Mammary epithelial cell (primary cell): ENCODE measurements around the gene VAV3.

Experiments used
- EZH2 ChIP-seq: IDR thresholded peaks from 2 replicates; pipeline ENCODE4 v1.6.1; 2012; ENCODE audit warnings: low read length, inconsistent platforms, borderline replicate concordance
- TF ChIP-seq, protein P1 (sequence below), 2 donors: IDR thresholded peaks in 1 of 2; conservative IDR thresholded peaks in 1 of 2; 2 replicates each; pipeline ENCODE4 v1.5.1; 2011 to 2012; ENCODE audit warnings: inconsistent platforms in 2 of 2, low read length in 2 of 2, mild to moderate bottlenecking in 2 of 2, control low read depth in 1 of 2, low read depth in 1 of 2; ENCODE audit not compliant: insufficient read depth in 1 of 2; ENCODE audit errors: extremely low read depth in 1 of 2

DNA sequence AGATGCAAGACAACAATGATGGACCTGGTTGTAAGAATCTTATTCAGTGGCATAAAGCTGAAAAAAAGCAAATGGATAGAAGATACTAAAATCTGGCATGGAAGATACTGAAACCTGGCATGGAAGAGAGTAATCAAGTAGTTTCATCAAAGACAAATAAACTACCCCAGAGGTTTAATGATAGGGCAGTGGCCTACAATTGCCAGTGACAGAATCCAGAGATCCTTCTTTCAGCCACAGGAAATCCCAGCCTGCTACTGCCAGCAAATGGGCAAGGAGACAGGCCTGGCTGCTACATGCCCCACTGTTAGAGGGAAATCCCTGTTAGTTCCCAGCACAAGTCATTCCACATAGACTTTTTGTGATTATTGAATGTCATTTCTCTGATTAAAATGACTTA lies 409.4 kb downstream of the VAV3 start:
- no peak for TF ChIP-seq EZH2
- TF ChIP-seq, protein P1, sequence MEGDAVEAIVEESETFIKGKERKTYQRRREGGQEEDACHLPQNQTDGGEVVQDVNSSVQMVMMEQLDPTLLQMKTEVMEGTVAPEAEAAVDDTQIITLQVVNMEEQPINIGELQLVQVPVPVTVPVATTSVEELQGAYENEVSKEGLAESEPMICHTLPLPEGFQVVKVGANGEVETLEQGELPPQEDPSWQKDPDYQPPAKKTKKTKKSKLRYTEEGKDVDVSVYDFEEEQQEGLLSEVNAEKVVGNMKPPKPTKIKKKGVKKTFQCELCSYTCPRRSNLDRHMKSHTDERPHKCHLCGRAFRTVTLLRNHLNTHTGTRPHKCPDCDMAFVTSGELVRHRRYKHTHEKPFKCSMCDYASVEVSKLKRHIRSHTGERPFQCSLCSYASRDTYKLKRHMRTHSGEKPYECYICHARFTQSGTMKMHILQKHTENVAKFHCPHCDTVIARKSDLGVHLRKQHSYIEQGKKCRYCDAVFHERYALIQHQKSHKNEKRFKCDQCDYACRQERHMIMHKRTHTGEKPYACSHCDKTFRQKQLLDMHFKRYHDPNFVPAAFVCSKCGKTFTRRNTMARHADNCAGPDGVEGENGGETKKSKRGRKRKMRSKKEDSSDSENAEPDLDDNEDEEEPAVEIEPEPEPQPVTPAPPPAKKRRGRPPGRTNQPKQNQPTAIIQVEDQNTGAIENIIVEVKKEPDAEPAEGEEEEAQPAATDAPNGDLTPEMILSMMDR (conservative IDR thresholded peaks at IDR 0.05 in 1 of 2, IDR thresholded peaks at IDR 0.05 in 1 of 2; ENCODE audit: extremely low read depth in 1 of 2, insufficient read depth in 1 of 2, low read depth in 1 of 2, low read length in 2 of 2): no peak
